Measurements from ENCODE around the gene CLEC16A.

CLEC16A gene

GRCh38 chr16:11024333-11025053 is 80.1 kb downstream of the CLEC16A start:
- no peaks in the 10 kb centered on the region for H4K20me1 ChIP-seq (ENCODE audit: insufficient read depth)
- H3K27me3 ChIP-seq (ENCODE audit: insufficient read depth, low read depth) = no peaks in the 10 kb centered on the region
- H3K4me1 ChIP-seq (ENCODE audit: low read depth, poor library complexity, severe bottlenecking) = peaks cover 25% of the 10 kb centered on the region
- no peak for TF ChIP-seq CTCF (conservative IDR thresholded peaks at IDR 0.05; ENCODE audit: low read depth, low read length)
- H3K27ac ChIP-seq = no peak overlapping the region
- no peaks in the 10 kb centered on the region for H3K79me2 ChIP-seq (ENCODE audit: insufficient read depth, low read depth)
- H3K4me3 ChIP-seq (IDR thresholded peaks at IDR 0.05; ENCODE audit: insufficient read depth, low read depth, low read length) = no peak overlapping the region
- H2AFZ ChIP-seq (ENCODE audit: low read depth) = no peak overlapping the region
- no peak overlapping the region for H3K9ac ChIP-seq
- no peak overlapping the region; the same call in 1 of the 2 replicates for H3K4me2 ChIP-seq
- no peaks in the 10 kb centered on the region for H3K36me3 ChIP-seq (ENCODE audit: insufficient read depth)

GRCh38 chr16:11025120-11025531 is 80.8 kb downstream of the CLEC16A start:
- no peaks in the 10 kb centered on the region for H3K36me3 ChIP-seq (ENCODE audit: insufficient read depth)
- H3K4me1 ChIP-seq (ENCODE audit: low read depth, poor library complexity, severe bottlenecking) = peaks cover 25% of the 10 kb centered on the region
- no peak overlapping the region for H3K4me3 ChIP-seq (IDR thresholded peaks at IDR 0.05; ENCODE audit: insufficient read depth, low read depth, low read length)
- no peak overlapping the region for H3K4me2 ChIP-seq
- H3K27ac ChIP-seq = no peak overlapping the region
- H3K9ac ChIP-seq = no peak overlapping the region
- no peak for TF ChIP-seq CTCF (conservative IDR thresholded peaks at IDR 0.05; ENCODE audit: low read depth, low read length)
- no peaks in the 10 kb centered on the region for H4K20me1 ChIP-seq (ENCODE audit: insufficient read depth)
- H3K79me2 ChIP-seq (ENCODE audit: insufficient read depth, low read depth) = no peaks in the 10 kb centered on the region
- no peak overlapping the region for H2AFZ ChIP-seq (ENCODE audit: low read depth)
- no peaks in the 10 kb centered on the region for H3K27me3 ChIP-seq (ENCODE audit: insufficient read depth, low read depth)

- Histone ChIP-seq H3K36me3 (ENCODE audit: insufficient read depth) (no peaks in the 10 kb centered on the region), H4K20me1 (ENCODE audit: insufficient read depth) (no peaks in the 10 kb centered on the region), H3K27ac (no peak overlapping the region), H3K27me3 (ENCODE audit: insufficient read depth, low read depth) (no peaks in the 10 kb centered on the region), H3K4me3 (IDR thresholded peaks at IDR 0.05; ENCODE audit: insufficient read depth, low read depth, low read length) (no peak overlapping the region), H3K79me2 (ENCODE audit: insufficient read depth, low read depth) (no peaks in the 10 kb centered on the region), H3K4me1 (ENCODE audit: low read depth, poor library complexity, severe bottlenecking) (peaks cover 18% of the 10 kb centered on the region), H3K9ac (no peak overlapping the region), H2AFZ (ENCODE audit: low read depth) (no peak overlapping the region), H3K4me2 (no peak overlapping the region)
- no peak for TF ChIP-seq CTCF (conservative IDR thresholded peaks at IDR 0.05; ENCODE audit: low read depth, low read length)
Measured at GRCh38 chr16:11029948-11030347, 85.6 kb downstream of the CLEC16A start.

GRCh38 chr16:11030990-11031510 is 86.7 kb downstream of the CLEC16A start:
- H3K4me1 ChIP-seq (ENCODE audit: low read depth, poor library complexity, severe bottlenecking) = peaks cover 11% of the 10 kb centered on the region
- H3K27ac ChIP-seq = no peak overlapping the region
- TF ChIP-seq CTCF (conservative IDR thresholded peaks at IDR 0.05; ENCODE audit: low read depth, low read length) = no peak
- no peak overlapping the region for H3K4me2 ChIP-seq
- no peak overlapping the region for H3K4me3 ChIP-seq (IDR thresholded peaks at IDR 0.05; ENCODE audit: insufficient read depth, low read depth, low read length)
- H3K9ac ChIP-seq = no peak overlapping the region
- H3K36me3 ChIP-seq (ENCODE audit: insufficient read depth) = no peaks in the 10 kb centered on the region
- H3K79me2 ChIP-seq (ENCODE audit: insufficient read depth, low read depth) = no peaks in the 10 kb centered on the region
- H2AFZ ChIP-seq (ENCODE audit: low read depth) = no peak overlapping the region
- no peaks in the 10 kb centered on the region for H3K27me3 ChIP-seq (ENCODE audit: insufficient read depth, low read depth)
- no peaks in the 10 kb centered on the region for H4K20me1 ChIP-seq (ENCODE audit: insufficient read depth)
